Right lobe of liver (tissue), 4 donors: ENCODE results near the gene POLR1F.

Source experiments
- POLR2A ChIP-seq: fragments of 450-650 bp; IDR thresholded peaks from one replicate; pipeline ENCODE4 v1.6.1; 2017; ENCODE audit warnings: antibody characterized with exemption, mild to moderate bottlenecking
- TF ChIP-seq, protein P1 (sequence below), 4 donors: fragments of 200-600 bp in 3 of 4; fragments of 450-650 bp in 1 of 4; IDR thresholded peaks; one replicate each; pipeline versions ENCODE4 v1.5.1 to v1.8.0; 2016 to 2022; ENCODE audit warnings: antibody characterized with exemption in 4 of 4, mild to moderate bottlenecking in 2 of 4
- donor health status: DM: no; HTN: no; CAD: no.
- donor health status: DM: no; HTN: no; CAD: no.
- donor health status: DM: no; HTN: yes; CAD: no.

DNA sequence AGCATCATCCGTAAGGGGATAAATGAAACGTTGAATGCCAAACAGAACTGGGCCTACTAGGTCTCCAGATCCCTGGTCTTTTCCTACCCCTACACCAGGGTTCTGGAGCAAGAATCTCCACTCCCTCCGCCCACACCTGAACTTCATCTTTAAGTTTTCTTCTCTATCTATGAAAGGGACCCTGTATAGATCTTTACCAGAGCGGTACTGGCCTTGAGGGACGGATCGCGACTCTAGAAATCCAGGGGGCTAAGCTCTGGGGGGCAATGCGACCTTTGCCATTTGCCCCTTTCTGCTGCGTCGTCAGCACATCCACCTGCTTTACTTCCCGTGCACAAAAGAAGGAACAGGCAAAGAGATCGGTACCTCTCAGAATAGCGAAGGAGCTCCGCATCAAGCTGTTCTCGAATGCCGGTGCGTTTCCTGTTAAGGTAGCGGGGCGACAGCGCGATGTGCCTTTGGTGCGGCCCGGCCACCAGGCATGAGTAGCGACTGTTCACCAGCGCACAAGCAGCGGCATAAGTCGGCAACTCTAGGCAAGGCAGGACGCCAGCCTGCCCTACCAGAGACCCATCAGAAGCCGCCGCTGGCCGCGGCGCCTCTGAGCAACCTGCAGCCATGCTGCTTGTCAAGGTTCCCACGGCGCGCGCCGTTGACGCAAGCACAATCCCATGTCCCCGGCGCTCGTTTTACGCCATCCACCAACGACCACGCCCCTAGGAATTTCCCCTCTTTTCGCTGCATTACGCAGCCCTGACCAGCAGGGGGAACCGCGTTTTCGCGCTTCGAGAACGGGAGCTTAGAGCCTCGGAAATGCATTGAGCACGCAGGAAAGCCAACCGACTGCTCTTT lies at the start of gene POLR1F:
- TF ChIP-seq, protein P1, sequence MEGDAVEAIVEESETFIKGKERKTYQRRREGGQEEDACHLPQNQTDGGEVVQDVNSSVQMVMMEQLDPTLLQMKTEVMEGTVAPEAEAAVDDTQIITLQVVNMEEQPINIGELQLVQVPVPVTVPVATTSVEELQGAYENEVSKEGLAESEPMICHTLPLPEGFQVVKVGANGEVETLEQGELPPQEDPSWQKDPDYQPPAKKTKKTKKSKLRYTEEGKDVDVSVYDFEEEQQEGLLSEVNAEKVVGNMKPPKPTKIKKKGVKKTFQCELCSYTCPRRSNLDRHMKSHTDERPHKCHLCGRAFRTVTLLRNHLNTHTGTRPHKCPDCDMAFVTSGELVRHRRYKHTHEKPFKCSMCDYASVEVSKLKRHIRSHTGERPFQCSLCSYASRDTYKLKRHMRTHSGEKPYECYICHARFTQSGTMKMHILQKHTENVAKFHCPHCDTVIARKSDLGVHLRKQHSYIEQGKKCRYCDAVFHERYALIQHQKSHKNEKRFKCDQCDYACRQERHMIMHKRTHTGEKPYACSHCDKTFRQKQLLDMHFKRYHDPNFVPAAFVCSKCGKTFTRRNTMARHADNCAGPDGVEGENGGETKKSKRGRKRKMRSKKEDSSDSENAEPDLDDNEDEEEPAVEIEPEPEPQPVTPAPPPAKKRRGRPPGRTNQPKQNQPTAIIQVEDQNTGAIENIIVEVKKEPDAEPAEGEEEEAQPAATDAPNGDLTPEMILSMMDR (IDR thresholded peaks at IDR 0.05): peak; percentile 83 to 90 (median 86)
- TF ChIP-seq POLR2A: peak; percentile 87
